Heart left ventricle (tissue), 16 donors: ENCODE data around the gene EIF3I. TPM values are rescaled to one million over a fixed set of nuclear protein-coding genes. Genes with fewer than 3 reads are reported as not detected.

ENCODE experiments used
- ATAC-seq, 4 donors: fragments of 200-7000 bp; cut with Tn5 transposase; one replicate each; pipeline ENCODE4 v1.9.1; 2020 to 2022; ENCODE audit warnings: moderate library complexity in 4 of 4, mild to moderate bottlenecking in 3 of 4, moderate number of reproducible peaks in 1 of 4
- DNase-seq, 5 donors: peaks; one replicate each; pipeline ENCODE4 v3.0.0-alpha.2; 2020
- H3K27ac ChIP-seq, 12 donors: fragments of 200-600 bp; sonication (generic) in 4 of 12; one replicate each; pipeline versions ENCODE4 v1.5.0 to v1.8.0; 2016 to 2022; ENCODE audit warnings: mild to moderate bottlenecking in 2 of 12
- H3K27me3 ChIP-seq, 9 donors: fragments of 200-600 bp; sonication (generic) in 2 of 9; one replicate each; pipeline versions ENCODE4 v1.5.1 to v1.8.0; 2016 to 2022; ENCODE audit warnings: mild to moderate bottlenecking in 3 of 9
- H3K36me3 ChIP-seq, 9 donors: fragments of 200-600 bp; sonication (generic) in 2 of 9; one replicate each; pipeline versions ENCODE4 v1.5.0 to v1.8.0; 2018 to 2022; ENCODE audit warnings: mild to moderate bottlenecking in 2 of 9
- H3K4me1 ChIP-seq, 12 donors: fragments of 200-600 bp; sonication (generic) in 4 of 12; one replicate each; pipeline versions ENCODE4 v1.5.0 to v1.8.0; 2016 to 2022; ENCODE audit warnings: mild to moderate bottlenecking in 3 of 12
- H3K4me3 ChIP-seq, 12 donors: fragments of 200-600 bp; sonication (generic) in 4 of 12; one replicate each; pipeline versions ENCODE4 v1.5.0 to v1.8.0; 2017 to 2022; ENCODE audit warnings: mild to moderate bottlenecking in 9 of 12, moderate library complexity in 4 of 12
- H3K9me3 ChIP-seq, 12 donors: fragments of 200-600 bp; sonication (generic) in 4 of 12; one replicate each; pipeline versions ENCODE4 v1.5.0 to v1.8.0; 2016 to 2022; ENCODE audit warnings: mild to moderate bottlenecking in 1 of 12
- CTCF ChIP-seq, 12 donors: fragments of 200-600 bp; sonication (generic) in 4 of 12; IDR thresholded peaks; one replicate each; pipeline versions ENCODE4 v1.5.0 to v1.8.0; 2018 to 2022; ENCODE audit warnings: antibody characterized with exemption in 12 of 12, mild to moderate bottlenecking in 5 of 12
- POLR2A ChIP-seq, 2 donors: fragments of 450-650 bp; IDR thresholded peaks; one replicate each; pipeline ENCODE4 v1.6.1; 2017; ENCODE audit warnings: antibody characterized with exemption in 2 of 2, mild to moderate bottlenecking in 2 of 2, moderate library complexity in 2 of 2
- WGBS, 4 donors: extraction: QIAGEN DNeasy Blood & Tissue Kit in 2 of 4; methylation state at CpG; one replicate each; pipeline versions ENCODE4 v1.1.5 to v1.1.7; 2013 to 2018; 5-methylcytosine and 5-hydroxymethylcytosine counted together
- intact Hi-C, 10 donors: fragments of 100-400 bp; cut with DNase I; formaldehyde crosslinking; loops; one replicate each; pipeline versions ENCODE4 v1.11.1 to v1.14.2; 2022
- polyA plus RNA-seq, 2 donors: library from polyadenylated mRNA; stranded (reverse); fragments of 200-250 nt; gene quantifications; one replicate each; pipeline ENCODE4 v1.2.3, GENCODE V29; 2013
- total RNA-seq, 9 donors: library from RNA; depleted of rRNA in 2 of 9; stranded (reverse); fragments of >200 nt in 2 of 9; fragmentation: NEBNext Ultra II Directional in 3 of 9; extraction: Animal tissue kit (Norgen Biotek cat#: 25700) in 3 of 9; gene quantifications; one replicate each; pipeline versions ENCODE4 v1.1.0 to v1.2.4, GENCODE V29; 2016 to 2023
- donor health status: ischemic (EF 13 %, LVEDD 7.1; RV severe dilation, severe dysfunction).
- donor health status: healthy with polysubstance abuse.
- donor health status: DM: no; HTN: yes; CAD: no.
- donor health status: DM: no; HTN: no; CAD: no.
- donor health status: ischemic (EF 25% LVEDD 6.9; RV normal size, moderate dysfunction).
- donor health status: ischemic (EF 25% LVEDD 5.7; RV mildly dilated, moderate dysfunction).
- donor health status: healthy.
- donor health status: DM: yes; HTN: yes; CAD: no.
- donor health status: ischemic (EF 35%, LVEDD 5.7; RV mildly dilated, moderate dysfunction).
- donor health status: nonischemic (EF 11% LVEDD 7.7; RV severe dilation, severe dysfunction).
- donor health status: DM: yes; HTN: yes; CAD: no.
- donor health status: PGD.
- donor health status: ischemic (EF 29% LVEDD 5.4; RV normal size, mild dysfunction).
- donor health status: nonischemic (EF 23%, LVEDD 6.1; RV moderate dilation, normal function).

The EIF3I gene
- total and polyA plus RNA-seq, 11 donors: 94.8 to 388 (median 122) TPM

GRCh38 chr1:32269744-32270143, 47.5 kb downstream of the EIF3I start:
- intact Hi-C loops: no loop called here
- H3K4me3 ChIP-seq: no peak overlapping the region
- H3K27me3 ChIP-seq: peaks cover 0 to 13% (median 7%) of the 10 kb centered on the region in 9 donors
- peaks cover 0 to 4% (median 0%) of the 10 kb centered on the region in 12 donors for H3K4me1 ChIP-seq
- ATAC-seq (no peak), DNase-seq (no peak)
- no peaks in the 10 kb centered on the region for H3K36me3 ChIP-seq
- TF ChIP-seq POLR2A (IDR thresholded peaks at IDR 0.05): no peak
- TF ChIP-seq CTCF (IDR thresholded peaks at IDR 0.05): no peak
- no peak overlapping the region for H3K27ac ChIP-seq
- H3K9me3 ChIP-seq: no peaks in the 10 kb centered on the region

- WGBS, 4 donors: 74 to 76% (median 75%) methylated on average over 7 of the region's 7 CpGs
- ATAC-seq: no peak
- peaks cover 0 to 6% (median 0%) of the 10 kb centered on the region in 12 donors for H3K4me1 ChIP-seq
- intact Hi-C loops: no loop called here
- no peak for DNase-seq
- no peak for TF ChIP-seq CTCF (IDR thresholded peaks at IDR 0.05)
- no peak for TF ChIP-seq POLR2A (IDR thresholded peaks at IDR 0.05)
- H3K27ac ChIP-seq: no peak overlapping the region
- no peak overlapping the region for H3K4me3 ChIP-seq
- H3K9me3 ChIP-seq: no peaks in the 10 kb centered on the region
- peaks cover 5 to 39% (median 21%) of the 10 kb centered on the region in 9 donors for H3K27me3 ChIP-seq
- H3K36me3 ChIP-seq: peaks cover 0 to 3% (median 0%) of the 10 kb centered on the region in 9 donors
Measured at GRCh38 chr1:32272557-32273390, 50.6 kb downstream of the EIF3I start.

- 43 to 54% (median 51%) methylated on average over 10 of the region's 10 CpGs for WGBS, 4 donors
- Histone ChIP-seq H3K27me3 (peaks cover 5 to 39% (median 21%) of the 10 kb centered on the region in 9 donors), H3K9me3 (no peaks in the 10 kb centered on the region), H3K4me1 (peaks cover 0 to 6% (median 0%) of the 10 kb centered on the region in 12 donors), H3K4me3 (no peak overlapping the region), H3K27ac (no peak overlapping the region), H3K36me3 (peaks cover 0 to 5% (median 0%) of the 10 kb centered on the region in 9 donors)
- intact Hi-C loops: no loop called here
- TF ChIP-seq POLR2A (IDR thresholded peaks at IDR 0.05): no peak
- TF ChIP-seq CTCF (IDR thresholded peaks at IDR 0.05): no peak
- DNase-seq: no peak
- no peak for ATAC-seq
Measured at GRCh38 chr1:32273391-32274208, 51.4 kb downstream of the EIF3I start.
